NCI-H82 treated with DMSO at 0.1 percent for 48 hours (cell line): Measurements from ENCODE around the gene OCSTAMP.
A peak's percentile ranks its signal among the peaks of the same experiment; 100 is the strongest.

ENCODE experiments used
- DNase-seq: peaks from one replicate; lab custom pipeline; 2025; ENCODE audit not compliant: unreplicated experiment; lab: John Stamatoyannopoulos, UW

The OCSTAMP gene

DNA sequence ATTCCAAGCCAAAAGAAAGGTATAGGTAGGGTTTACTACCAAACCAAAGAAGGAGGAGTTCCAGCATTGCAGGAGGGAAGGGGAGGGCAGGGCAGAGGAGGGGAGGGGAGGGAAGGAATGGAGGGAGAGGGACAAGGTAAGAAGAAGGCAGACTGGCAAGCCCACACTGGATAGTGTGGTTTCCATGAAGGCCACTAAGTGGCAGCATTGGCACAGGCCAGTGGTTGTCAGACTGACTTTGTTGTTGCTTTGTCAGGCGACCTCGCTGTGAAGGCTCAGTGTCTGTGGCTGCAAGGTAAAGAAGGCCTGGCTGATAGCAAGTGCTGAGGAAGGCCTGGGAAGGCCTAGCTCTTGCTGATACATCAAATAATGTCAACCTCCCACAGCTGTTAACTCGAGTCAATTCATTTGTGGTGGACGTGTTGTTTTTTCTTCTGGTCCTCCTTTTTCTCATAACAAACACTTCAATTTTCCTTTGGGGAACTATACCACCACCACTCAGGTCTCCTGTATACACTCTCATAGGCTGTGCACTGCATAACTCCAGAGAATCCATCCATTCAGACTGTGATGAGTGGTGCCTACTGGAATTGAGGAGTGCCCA, 29.4 kb downstream of the OCSTAMP start:
- DNase-seq: peak; percentile 33

DNA sequence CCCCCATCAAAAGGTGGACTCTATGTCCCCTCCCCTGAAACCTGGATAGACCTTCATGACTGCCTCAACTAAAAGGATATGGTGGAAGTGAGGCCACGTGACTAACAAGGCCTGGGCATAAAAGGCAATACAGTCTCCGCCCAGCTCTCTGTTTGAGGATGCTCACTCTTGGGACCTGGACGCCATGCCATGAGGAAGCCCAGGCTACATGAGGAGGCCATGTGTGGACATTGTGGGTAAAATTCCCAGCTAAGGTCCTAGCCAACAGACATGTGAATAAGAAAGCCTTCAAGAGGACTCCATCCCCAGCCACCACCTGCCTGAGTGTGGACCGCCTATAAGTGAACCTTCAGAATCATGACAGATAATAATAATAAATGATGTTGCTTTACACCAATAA, 29.9 kb downstream of the OCSTAMP start:
- DNase-seq: no peak

DNA sequence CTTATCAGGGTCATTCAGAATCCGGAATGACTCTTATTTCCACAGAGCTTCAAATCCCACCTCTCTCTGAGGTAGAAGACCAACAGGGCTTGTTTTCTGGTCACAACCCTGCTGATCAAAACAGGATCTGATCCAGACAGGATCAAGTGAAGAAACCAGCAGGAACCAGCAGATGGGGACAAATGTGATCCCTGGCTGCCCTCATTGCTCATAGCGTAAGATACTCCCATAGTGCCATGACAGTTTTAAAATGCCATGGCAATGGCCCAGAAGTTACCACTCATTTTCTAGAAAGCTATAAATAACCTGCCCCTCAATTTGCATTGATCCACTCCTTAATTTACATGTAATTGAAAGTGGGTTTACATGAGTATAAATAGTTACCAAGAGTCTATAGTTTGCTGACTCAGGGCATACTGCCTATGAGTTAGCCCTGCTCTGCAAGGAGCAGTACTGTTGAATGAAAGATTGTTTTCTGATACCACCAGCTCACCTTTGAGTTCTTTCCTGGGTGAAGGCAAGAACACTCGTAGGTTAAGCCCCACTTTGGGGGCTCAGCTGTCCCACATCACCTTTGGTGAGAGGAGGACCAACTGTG, 30.9 kb downstream of the OCSTAMP start:
- DNase-seq: no peak

DNA sequence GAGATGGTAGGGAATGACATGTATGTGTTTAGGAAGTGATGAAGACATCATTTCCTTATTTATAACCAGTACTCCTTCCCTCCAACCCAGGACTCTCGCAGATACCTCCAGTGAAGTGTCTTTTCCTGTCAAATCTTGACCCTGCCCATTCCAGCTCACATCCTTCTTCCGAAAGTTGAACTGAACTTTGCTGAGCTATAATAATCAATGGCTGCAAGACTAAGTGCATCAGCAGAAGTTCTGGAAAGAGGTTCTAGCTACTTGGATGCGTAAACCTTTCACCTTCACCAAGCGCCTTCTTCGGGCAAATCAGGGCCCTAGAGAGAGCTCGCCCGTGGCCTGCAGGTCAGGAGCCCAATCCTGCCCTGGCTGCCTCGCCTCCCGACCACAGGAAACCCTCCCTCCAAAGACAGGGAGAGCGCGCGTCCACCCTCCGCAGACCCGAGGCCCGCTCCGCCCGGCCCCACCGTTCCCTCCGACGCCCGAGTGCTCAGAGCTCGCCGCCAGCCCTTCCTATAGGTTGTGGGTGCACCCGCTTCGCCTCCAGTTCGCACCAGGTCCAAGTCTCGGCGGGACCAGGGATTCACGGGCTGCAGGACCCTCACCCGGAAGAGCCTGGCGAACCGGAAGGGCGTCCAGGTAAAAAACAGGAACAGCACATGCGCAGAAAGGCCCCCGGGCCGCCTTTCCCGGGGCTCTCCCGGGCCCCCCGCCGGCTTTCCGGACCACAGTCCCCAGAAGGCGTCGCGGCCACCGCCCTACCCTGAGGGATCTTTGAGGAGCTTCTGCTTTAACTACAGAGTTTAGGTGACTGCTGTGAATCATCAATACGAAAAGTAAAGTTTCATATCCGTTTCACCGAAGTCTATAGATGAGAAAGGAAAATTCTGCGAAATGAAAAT, 37.3 kb downstream of the OCSTAMP start, which contains the start of gene ZNF334:
Gene ZNF334, minus strand, starts transcription at position 617 of the 902 bp plus-strand sequence. CDS start 1,457 bp downstream, outside the sequence.
- peak; percentile 73 for DNase-seq

DNA sequence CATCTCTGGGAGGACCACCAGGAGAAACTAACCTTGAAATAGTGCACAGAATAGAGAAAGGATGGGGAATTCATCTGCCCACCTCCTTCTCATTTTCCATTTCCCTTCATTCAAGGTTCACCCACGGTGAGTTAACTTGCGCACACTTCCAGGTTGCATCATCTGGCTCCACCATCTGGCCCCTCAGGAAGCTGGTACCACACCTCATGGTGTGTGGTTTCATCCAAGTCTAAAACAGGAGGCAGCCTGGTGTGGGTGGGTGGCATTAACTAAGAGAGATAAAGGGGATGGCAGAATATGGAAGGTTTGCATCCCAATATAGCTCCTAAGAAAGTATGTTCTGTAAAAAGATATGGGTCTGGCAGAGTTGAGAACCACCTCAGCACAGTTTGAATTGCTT, 40.9 kb downstream of the OCSTAMP start:
- DNase-seq: no peak

DNA sequence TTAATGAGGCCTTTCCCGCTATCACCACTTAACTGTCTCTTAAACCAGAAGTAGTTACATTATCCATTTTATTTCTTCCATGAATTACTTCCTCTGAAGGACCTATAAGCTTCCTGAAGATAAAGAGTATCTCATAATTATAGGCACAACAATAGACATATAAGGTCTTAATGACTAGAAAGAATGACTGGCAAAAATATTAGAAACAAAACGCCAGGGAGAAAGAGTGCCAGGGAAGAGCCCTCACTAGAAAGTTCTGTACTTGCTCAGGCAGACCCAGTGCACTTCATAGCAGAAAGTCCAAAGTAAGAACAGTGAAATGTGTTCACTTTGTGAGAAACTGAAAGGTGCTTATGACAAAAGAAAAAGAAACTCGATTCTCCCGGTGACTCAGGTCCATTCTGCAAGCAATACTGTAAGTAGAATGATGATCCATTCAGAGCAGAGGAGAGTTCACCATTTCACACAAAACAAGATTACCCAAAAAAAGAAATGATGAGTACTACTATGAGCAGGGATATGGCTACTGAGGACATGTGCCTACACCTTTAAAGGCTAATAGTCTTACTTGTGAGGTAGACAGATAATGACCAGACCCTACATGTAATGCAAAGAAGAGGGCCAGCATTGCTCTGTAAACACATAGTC, 42.6 kb downstream of the OCSTAMP start:
- no peak for DNase-seq

DNA sequence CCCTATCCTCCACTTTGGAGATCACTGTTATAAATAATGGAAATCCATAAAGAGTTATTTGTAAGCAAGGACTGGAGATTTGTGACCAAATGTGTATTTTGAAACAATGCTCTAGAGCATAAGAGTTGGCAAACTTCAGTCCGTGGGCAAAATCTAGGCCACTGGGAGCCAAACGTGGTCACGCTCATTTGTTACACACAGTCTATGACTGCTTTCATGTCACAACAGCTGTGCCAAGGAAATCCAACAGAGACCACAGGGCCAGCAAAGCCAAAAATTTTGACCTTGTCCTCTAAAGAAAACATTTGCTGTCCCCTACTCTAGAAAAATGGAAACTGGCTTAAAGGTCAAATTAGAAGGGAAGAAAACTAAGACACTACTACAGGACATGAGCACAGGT, 44.9 kb downstream of the OCSTAMP start:
- no peak for DNase-seq

DNA sequence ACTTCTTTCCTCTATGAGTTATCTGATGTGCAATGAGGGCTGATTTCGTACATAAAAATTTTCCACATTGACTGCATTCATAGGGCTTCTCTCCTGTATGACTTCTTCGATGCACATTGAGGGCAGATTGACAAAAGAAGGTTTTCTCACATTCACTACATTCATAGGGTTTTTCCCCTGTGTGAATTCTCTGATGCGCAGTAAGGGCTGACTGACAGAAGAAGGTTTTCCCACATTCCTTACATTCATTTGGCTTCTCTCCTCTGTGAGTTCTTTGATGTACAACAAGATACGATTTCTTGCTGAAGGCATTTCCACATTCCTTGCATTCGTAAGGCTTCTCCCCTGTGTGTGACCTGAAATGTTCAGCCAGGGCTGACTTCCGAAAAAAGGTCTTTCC, 48.5 kb downstream of the OCSTAMP start:
- no peak for DNase-seq

DNA sequence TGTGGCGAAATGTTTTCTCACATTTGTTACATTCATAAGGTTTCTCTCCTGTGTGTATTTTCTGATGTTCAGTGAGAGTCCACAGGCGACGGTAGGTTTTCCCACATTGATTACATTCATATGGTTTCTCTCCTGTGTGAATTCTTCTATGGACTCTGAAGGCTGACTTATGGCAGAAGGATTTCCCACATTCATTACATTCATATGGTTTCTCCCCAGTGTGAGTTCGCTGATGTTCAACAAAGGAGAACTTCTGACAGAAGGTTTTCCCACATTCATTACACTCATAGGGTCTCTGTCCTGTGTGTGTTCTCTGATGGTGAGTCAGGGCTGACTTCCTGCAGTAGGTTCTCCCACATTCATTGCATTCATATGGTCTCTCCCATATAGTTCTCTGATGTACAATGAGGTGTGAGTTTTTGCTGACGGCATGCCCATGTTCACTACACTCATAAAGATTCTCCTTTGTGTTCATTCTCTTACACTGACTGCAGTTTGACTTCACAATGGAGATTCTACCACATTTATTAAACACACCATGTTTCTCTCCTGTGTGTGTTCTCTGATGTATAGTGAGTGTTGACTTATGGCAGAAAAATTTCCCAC, 49.0 kb downstream of the OCSTAMP start:
- DNase-seq: no peak

DNA sequence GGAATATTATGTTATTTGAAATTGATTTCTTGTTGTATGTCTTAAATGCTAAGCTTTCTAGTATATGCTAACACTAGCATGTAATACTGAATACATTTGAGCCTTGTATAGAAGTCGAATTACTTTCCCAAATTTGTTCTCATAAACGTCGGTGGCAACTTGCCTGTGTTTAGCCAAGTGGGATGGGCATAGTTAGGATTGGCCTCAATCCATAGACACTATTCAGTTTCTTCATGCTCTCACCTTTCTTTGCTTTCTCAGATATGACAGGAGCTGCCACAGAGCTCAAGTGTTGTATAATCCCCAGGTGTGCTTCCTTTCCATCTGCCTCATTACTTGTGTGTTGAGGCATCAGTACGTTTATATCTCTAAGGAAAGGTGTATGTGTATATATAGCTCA, 56.4 kb downstream of the OCSTAMP start:
- no peak for DNase-seq

DNA sequence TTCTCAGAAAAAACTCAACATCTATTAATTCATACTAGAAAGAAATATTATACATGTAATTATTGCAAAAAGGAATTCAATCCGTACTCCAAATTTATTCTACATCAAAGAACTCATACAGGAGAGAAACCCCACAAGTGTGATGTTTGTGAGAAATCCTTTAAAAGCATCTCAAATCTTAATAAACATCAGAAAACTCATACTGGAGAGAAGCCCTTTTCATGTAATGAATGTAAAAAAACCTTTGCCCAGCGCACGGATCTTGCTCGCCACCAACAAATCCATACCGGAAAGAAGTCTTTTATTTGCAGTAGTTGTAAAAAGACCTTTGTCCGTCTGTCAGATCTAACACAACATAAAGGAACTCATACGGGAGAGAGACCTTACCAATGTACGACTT, 59.1 kb downstream of the OCSTAMP start:
- DNase-seq: no peak
